GM12891 (cell line): Measurements from ENCODE around the gene SLC2A4.

Experiments used
- POLR2A ChIP-seq: IDR thresholded peaks from 2 replicates; pipeline ENCODE4 v1.6.1; 2011; ENCODE audit warnings: low read depth, low read length, control low read depth
- POLR2AphosphoS5 ChIP-seq: IDR thresholded peaks from 2 replicates; pipeline ENCODE4 v1.6.1; 2011; ENCODE audit warnings: low read depth, low read length, control low read depth
- TAF1 ChIP-seq: IDR thresholded peaks from 2 replicates; pipeline ENCODE4 v1.6.1; 2011; ENCODE audit warnings: low read depth, low read length, control low read depth

- no peak for TF ChIP-seq POLR2AphosphoS5
- TF ChIP-seq POLR2A, result no peak
- TF ChIP-seq TAF1, result no peak
Measured at GRCh38 chr17:7285679-7286078, 4.2 kb downstream of the SLC2A4 start.
